HG02623 (cell line): ENCODE results near the gene COL6A2.

Experiments used
- ATAC-seq: cut with Tn5 transposase; IDR thresholded peaks from one replicate; pipeline ENCODE4 v1.9.1; 2021; ENCODE audit warnings: moderate library complexity; ENCODE audit not compliant: unreplicated experiment

The COL6A2 gene

DNA sequence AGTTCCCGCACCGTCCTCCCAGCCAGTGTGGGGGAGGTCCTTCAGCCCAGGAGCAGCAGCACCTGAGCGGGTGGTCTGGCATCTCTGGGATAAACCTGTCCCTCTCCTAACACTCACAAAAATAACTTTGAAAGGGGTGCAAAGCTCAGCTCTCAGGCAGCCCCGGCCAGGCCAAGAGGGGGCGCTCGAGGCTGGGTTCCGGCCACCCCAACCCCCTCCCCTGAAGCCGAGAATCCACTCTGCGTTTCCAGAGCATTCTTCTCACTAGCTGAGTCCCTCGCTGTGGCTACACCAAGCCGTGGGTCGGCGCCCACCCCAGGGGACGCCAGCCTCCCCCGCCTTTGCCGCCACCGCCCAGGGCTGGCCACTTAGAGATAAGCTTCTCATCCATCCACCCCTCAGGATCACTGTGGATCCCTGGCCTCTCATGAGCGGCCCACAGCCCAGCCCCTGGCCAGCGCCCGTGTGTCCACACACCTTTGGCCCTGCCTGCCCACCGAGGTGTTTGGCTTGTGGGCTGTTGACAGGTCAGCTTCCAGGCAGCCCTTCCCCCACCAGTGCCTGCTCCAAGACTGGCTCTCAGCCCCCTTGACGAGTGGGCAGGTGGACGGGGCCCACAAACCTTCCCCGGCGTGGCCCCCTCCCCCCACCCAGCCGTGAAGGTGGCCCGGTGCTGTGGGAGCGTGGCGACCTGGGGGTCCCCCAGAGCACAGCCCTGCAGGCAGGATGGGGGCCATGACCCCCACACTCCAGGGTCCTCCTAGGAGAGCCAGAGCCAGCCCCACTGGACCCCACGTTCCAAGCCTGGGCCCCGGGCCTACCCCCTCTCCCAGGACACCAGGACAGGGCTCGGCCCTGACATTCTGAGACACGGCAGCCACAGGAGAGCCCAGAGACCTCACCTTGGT, 55.6 kb downstream of the COL6A2 start:
- ATAC-seq, result no peak

DNA sequence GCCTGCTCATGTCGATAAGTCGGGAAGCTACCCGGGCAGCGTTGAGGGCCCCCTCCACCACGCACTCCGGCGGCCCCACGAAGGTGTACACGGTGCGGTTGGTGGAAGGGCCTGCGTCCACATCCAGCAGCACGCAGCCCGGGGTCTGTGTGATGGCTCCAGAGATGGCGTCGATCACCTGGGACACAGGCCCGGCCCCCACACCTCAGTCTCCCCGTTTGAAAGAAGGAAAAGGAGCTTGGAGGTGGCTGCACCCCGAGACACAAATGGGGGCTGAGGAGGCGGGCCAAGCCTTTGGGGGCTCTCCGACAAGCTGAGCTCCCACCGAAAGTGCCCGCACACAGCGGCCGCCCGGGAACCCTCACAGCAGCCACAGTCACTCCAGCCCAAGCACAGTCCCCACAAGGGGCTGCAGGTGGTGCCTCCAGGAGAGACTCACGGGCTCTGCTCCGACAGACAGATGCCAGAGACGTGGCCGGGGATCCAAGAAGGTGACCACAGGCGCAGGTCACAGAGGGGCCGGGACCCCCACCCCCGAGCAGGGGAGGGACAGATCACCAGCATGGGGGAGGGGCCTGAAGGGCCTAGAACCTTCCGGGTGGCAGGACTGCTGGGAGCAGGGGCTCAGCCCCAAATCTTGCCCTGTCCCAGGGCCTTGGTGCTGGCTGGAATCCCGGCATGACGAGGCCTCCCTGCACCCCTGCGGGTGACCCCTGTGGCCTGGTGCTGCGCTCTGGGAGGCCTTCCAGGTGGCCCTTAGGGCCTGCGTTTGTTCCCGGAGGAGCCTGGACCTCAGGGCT, 56.4 kb downstream of the COL6A2 start:
- no peak for ATAC-seq

DNA sequence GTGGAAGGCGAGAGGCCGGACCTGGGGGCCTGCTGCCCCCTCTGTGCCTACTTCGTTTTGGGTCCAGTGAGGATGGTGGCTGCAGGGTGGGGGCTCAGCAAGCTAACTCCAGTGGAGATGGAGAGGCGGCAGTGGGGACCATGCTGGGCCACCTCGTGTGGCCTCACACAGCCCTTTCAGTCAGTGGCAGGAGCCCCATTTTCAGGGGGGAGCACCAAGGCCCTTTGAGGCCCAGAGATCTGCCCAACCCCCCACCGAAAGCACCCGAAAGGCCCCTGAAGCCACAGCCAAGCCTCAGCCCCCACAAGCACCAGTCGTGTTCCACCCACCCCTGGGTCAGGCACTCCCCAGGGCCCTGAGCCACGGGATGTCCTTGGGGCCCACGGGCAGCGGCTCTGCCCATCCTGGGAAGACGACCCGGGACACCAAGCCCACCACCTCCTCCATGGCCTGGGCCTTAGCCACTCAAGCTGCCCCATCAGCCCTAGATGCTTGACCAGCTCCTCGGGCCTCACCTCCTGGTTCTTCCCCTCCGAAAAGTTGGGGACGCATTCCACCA, 57.1 kb downstream of the COL6A2 start:
- ATAC-seq, result no peak

DNA sequence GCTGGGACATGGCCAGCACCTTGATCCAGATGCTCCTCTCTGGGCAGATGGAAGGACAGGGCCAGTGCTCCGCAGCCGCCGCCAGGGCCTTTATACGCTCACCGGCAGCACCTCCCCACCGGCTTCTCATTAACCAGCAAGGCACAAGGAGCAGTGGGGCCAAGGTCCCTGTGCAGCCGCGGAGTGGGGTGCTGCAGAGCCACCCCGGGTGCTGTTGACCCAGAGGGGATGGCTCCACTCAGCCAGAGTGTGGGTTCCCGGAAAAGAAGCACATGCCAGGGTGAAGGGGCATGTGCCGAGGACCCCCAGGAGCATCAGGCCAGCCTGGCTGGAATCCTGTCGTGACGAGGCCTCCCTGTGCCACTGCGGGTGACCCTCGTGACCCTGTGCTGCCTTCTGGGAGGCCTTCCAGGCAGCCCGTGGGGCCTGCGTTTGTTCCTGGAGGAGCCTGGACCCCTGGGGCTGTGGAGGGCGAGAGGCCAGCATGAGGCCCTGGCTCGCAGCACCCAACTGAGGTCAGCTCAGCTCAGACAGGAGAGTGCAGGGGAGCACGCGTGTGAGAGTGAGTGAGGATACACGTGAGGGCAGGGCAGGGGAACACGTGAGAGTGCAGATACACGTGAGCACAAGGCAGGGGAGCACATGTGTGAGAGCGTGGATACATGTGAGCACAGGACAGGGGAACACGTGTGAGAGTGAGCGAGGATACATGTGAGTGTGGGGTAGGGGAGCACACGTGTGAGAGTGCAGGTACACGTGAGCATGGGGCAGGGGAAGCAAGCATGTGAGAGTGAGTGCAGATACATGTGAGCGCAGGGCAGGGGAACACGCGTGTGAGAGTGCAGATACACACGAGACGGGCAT, 57.8 kb downstream of the COL6A2 start, which contains the start of gene FTCD:
Gene FTCD (minus strand): TSS at position 66 of the 864 bp plus-strand sequence. CDS start 56 bp downstream, at position 10.
- no peak for ATAC-seq

DNA sequence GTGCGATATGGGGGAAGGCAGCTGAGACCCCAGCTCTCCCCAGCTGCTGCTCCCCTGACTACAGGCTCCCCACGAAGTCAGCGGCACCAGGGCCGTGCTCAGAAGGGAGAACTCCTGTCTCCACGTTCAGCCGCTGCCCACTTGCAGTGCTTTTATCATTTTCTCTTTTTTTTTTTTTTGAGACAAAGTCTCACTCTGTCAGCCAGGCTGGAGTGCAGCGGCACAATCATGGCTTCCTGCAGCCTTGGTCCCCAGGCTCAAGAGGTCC, 58.4 kb downstream of the COL6A2 start:
- ATAC-seq, result no peak

DNA sequence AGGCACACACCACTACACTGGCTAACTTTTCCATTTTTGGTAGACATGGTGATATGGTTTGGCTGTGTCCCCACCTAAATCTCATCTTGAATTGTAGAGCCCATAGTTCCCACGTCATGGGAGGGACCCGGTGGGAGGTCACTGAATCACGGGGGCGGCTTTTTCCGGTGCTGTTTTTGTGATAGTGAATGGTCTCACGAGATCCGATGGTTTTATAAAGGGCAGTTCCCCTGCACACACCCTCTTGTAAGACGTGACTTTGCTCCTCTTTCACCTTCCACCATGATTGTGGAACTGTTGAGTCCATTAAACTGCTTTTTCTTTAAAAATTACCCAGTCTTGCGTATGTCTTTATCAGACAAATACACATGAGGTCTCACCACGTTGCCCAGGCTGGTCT, 58.8 kb downstream of the COL6A2 start:
- no peak for ATAC-seq

DNA sequence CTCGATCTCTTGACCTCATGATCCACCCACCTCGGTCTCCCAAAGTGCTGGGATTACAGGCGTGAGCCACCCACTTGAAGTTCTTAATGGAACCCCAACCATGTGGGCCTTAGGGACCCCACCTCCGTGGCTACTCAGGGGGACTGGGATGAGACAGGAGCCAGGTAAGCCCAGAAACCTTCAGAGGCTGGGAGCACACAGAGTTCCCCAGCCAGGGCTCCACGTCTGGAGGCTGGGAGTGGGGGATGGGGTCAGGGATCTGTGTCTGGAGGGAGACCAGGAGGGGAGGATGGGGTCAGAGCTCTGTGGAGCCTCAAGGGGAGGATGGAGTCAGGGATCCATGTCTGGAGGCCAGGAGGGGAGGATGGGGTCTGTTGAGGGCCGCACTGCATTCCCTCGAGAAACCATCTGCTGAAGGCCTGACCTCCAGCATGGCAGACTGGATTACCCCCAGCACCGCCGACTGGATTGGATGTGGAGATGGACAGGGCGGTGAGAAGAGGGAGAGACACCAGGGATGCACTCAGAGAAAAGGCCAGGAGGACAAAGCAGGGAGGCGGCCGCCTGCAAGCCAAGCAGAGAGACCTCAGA, 59.6 kb downstream of the COL6A2 start:
- no peak for ATAC-seq

DNA sequence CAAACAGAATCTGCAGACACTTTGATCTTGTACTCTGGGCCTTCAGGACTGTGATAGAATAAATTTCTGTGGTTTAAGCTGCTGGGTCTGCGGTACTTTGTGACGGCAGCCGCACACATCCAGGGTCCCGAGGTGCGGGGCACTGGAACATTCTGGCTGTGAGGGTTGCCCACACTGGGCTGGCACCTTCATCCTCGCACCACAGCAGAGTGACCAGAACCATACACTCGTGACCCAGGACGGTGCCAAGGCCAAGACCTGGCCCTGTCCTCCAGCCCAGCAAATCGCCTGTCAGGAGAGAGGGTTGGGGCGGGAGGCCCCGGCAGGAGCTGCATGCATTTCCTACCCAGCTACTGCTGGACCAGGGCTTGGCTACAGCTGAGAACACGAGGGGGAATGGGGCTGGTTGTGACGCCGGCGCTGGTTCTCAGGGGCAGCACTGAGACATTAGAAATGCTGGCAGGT, 60.1 kb downstream of the COL6A2 start:
- no peak for ATAC-seq

DNA sequence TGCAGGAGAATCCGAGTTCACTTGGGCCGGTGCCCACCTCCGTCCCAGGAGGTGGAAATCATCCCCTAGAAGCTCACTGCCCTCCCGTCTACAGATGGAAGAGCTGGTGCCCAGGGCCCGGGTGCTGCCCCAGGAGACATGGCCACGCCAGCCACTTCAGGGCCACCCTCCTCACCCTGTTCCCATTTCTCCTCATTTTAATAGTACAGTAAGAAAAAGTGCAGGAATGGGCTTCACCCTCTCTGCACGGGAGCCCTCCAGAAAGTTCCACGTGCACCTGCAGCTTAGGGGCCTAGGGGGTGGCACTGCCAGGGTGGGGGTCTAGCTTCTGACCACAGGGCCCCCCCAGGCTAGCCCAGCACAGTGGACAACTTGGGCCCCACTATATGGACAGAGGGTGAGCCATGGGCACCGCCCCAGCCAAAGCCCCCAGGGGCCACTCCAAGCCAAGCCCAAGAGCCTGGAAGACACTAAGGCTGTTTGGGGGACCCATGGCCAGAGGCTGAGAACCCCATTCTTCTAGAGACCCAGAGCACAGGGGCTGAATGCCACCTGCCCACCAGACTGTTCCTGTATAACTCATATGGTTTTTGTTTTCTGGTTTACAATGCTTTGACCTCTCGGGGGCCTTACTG, 60.9 kb downstream of the COL6A2 start:
- no peak for ATAC-seq

DNA sequence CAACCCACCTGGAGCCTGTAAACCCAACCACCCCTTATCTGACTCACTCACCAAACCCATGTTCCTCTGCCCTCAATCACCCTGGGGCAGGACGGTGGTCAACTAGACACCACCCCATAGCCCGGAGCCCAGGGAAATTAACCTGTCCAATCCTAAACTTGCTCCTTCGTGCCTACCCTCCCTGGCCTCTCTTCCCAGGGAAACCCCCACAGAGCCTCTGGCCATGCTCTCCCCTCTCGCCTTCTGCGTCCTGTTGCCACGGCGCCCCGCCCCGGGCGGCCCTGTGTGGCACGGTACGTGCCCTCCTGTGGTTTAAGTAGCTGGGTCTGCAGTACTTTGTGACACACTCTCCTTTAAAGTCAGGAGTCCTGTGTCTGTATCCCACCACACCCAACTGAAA, 61.5 kb downstream of the COL6A2 start:
- ATAC-seq, result no peak

DNA sequence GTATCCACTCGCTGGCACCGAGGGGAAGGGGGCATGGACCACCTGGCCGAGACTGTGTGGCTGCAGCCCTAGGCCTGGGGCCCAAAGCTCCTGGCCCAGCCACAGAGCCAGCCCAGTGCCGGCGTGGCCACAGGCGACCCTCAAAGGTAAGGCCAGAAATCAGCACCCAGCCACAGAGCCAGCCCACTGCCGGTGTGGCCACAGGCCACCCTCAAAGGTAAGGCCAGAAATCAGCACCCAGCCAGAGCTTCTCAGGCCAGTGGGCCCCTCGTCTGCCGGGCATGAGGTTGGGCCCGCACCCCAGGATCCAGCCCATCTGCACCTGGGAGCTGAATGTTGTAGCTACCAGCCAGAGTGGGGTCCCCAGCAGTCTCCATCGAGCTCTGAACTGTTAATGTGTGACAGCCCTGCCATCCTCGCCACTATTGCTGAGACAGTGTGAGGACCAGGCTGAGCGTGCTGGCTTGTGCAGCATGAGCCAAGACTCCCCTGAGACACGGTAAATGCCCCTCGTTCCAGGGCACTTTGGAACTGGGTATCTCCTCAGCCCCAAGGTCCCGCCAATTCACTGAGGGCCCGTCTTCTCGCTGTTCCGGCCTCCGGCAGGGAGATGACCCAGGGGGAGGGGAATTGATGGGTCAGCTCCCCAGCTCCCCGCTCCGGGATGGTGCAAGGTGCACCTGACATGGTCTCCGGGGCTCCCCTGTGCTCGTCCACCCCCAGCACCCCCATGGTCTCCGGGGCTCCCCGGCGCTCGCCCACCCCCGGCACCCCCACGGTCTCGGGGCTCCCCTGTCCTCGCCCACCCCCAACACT, 62.1 kb downstream of the COL6A2 start:
- no peak for ATAC-seq

DNA sequence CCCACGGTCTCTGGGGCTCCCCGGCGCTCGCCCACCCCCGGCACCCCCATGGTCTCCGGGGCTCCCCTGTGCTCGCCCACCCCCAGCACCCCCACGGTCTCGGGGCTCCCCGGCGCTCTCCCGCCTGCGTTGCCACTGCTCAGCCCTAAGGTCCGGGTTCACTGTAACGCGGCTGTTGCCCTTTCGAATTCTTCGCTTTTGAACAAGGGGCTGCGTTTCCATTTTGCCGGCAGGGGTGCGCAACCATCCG, 62.7 kb downstream of the COL6A2 start:
- ATAC-seq, result no peak

DNA sequence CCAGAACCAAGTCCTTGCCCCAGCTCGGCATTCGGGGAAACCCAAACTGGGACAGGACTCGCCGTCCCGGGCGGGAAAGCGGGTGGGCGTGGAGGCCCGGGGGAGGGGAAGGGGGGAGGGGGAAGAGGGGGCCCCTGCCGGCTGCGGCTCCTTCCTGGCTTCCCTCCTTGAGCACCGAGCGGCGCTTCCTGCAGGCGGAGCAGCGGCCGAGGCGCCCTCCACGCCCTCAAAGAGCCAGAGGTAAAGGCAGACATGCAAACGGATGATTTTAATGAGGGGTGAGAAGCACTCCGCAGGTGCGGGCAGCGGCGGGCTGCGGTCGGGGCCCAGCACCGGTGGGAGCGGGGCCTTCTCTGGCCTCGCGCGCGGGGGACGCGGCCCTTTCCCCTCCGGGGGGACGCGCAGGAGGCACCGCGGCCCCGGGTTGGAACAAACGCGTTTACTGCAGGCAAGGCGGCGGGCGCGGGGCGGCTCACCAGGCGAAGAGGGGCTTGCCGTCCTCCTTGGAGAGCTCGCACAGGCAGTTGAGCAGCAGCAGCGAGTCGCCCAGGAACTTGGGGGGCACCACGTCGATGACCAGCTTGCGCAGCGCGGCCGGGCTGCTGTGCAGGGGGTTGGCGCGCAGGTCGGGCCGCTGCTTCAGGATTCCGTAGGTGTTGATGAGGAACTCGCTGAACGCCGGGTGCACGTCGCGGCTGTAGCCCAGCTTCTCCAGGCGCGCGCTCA, 63.2 kb downstream of the COL6A2 start:
- ATAC-seq, result no peak

DNA sequence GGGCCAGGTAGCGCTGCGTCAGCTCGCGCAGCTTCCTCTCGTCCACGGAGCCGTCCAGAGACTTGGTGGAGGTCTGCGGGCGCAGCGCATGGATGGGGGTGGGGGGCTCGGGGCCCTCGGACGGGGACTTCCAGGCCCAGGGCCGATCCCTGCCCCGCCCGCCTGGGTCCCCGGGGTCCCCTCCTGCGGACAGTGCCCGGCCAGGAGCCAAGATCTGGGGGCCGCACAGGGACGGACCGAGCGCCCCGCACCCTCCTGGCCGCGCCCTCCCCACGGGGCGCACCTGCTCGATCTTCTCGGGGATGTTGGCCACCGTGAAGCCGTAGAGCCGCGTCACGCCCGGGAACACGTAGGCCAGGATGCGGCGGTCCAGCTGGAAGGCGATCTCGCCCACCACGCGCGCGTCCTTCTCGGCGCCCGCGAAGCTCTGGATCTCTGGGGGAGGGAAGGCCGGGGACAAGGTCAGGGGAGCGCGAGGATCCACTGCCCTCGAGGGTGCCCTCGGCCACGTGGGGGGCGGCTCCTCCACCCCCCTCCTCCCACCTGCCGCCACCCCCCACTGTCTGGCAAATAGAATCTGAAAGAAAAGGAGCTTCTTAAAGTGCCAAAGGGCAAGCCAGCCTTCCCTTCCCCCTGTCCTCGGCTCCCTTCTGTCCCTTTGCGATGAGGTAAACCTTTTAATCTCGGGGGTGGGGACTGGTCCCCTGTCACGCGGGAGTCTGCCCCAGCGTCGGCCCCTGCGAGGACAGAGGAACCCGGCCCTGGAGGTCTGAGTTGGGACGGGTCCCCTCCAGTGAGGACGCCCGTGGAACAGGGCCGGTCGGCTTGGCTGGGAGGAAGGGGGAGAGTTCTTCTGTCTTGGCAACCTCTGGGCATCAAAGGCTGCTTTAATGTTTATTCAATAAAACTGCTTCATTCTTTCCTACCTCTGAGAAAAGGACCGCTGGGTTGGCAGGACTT, 64.0 kb downstream of the COL6A2 start:
- ATAC-seq, result no peak

DNA sequence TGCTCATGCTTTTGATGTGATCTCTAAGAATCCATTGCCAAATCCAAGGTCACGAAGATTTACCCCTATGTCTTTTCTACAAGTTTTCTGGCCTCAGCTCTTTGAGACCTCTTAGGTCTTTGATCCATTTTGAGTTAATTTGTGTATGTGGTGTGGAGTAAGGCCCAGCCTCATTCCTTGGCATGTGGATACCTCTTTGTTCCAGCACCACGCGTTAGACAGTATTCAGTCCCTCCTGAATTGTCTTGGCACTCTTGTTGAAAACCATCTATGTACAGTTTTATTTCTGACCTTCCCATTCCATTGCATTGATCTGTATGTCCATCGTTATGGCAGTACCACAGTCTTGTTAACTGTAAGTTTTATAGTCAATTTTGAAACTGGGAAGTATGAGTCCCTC, 65.5 kb downstream of the COL6A2 start:
- ATAC-seq, result no peak

DNA sequence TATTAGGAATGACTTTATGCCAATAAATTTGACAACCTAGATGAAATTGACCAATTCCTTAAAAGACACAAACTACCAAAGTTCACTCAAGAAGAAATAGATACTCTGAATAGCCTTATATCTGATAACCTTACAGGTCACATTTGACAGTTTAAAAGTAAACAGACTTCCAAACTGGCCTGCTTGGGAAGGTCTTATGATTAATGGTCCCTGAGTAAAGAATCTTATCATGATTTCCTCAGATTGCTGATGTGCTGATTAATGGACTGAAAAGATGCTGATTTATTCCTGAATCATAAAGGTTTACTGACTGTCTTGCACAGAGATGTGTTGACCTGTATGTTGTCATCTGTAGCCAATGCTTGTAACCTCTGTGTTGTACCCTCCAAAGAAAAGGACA, 67.2 kb downstream of the COL6A2 start:
- no peak for ATAC-seq

DNA sequence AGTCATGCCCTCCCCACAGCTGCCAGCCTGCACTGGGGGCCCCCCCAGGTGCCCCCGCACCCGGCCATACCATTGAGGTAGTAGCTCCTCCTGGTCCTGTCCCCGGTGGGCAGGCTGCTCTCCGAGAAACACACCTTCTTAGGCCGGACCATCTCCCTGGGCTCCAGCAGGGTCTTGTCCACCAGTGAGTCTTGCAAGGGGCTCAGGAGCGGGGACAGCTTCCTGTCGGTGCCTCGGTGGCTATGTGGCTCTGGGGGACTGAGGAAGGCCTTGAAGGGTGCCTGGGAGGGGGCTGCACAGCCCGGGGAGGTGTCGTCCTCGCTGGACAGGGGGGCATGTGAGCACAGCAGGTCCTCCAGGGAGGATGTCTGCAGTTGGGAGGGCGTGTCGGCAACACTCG, 70.3 kb downstream of the COL6A2 start:
- no peak for ATAC-seq
